Measurements from ENCODE around the gene SLC35F3.

The SLC35F3 gene

DNA sequence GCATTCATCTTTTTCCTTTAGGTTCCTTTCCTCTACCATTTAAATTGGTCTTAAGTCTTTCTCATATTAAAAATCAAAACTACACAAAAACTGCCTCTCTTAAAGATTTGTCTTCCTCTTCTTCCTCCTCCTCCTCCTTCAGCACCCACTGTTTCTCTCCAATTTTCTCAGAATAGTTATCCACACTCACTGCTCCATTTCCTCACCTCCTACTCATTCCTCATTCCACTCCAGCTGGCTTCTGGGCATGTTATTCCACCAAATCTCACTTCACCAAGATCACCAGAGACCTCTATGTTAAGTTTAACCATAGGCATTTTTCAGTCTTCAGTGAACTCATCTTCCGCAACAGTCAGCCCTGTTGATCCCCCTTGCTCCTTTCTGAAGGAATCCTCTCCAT is 173.7 kb downstream of the SLC35F3 start:
- TF ChIP-seq POU2F2 (IDR thresholded peaks at IDR 0.05; ENCODE audit: low read depth, low read length) (no peak), PAX5 (IDR thresholded peaks at IDR 0.05; ENCODE audit: insufficient read depth, low read length, severe bottlenecking) (no peak), POLR2A (IDR thresholded peaks at IDR 0.05; ENCODE audit: low read depth, low read length) (no peak), POLR2AphosphoS5 (IDR thresholded peaks at IDR 0.05; ENCODE audit: low read depth, low read length) (no peak), SPI1 (IDR thresholded peaks at IDR 0.05; ENCODE audit: low read depth, low read length) (no peak), TAF1 (IDR thresholded peaks at IDR 0.05; ENCODE audit: low read depth, low read length) (no peak)
- DNase-seq (ENCODE audit: insufficient read length, low spot score), result no peak
- FAIRE-seq, result no peak

DNA sequence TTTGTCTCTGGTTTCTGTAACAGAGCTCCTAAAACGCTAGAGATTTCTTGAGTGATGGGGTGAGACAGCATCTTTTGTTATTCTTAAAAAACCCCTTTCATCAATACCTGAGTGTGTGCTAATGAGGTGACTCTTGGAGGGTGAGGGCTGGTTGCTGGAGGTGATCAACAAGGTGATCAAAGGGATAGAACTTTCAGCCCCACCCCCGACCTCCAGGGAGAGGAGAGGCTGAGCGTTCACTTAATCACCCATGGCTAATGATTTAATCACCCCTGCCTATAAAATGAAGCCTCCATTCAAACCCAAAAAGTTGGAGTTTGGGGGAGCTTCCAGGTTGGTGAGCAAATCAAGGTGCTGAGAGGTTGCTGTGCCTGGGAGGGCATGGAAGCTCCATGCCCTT is 175.4 kb downstream of the SLC35F3 start:
- TF ChIP-seq POU2F2 (IDR thresholded peaks at IDR 0.05; ENCODE audit: low read depth, low read length), result no peak
- no peak for TF ChIP-seq POLR2A (IDR thresholded peaks at IDR 0.05; ENCODE audit: low read depth, low read length)
- TF ChIP-seq TAF1 (IDR thresholded peaks at IDR 0.05; ENCODE audit: low read depth, low read length), result no peak
- no peak for TF ChIP-seq PAX5 (IDR thresholded peaks at IDR 0.05; ENCODE audit: insufficient read depth, low read length, severe bottlenecking)
- no peak for TF ChIP-seq SPI1 (IDR thresholded peaks at IDR 0.05; ENCODE audit: low read depth, low read length)
- TF ChIP-seq POLR2AphosphoS5 (IDR thresholded peaks at IDR 0.05; ENCODE audit: low read depth, low read length), result no peak
- FAIRE-seq (no peak), DNase-seq (ENCODE audit: insufficient read length, low spot score) (no peak)

DNA sequence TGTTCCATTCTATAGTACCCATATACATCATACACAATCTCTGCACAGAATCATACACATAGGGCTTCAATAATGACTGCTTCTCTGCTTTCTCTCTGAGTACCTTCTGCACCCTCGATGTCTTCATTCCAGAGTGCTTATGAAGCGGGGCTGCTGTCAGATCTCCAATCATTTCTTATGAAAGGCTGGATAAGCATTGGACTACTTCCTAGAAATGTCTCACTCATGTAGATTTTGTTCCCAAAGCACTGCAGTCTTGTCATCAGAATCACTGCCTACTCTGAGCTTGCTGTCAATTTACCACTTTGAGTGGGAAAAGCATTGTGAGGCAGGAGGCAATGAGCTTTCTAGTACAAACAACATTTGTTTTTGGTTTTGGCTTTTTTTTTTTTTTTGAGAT is 179.0 kb downstream of the SLC35F3 start:
- DNase-seq (ENCODE audit: insufficient read length, low spot score) (no peak), FAIRE-seq (no peak)
- TF ChIP-seq SPI1 (IDR thresholded peaks at IDR 0.05; ENCODE audit: low read depth, low read length) (no peak), TAF1 (IDR thresholded peaks at IDR 0.05; ENCODE audit: low read depth, low read length) (no peak), POU2F2 (IDR thresholded peaks at IDR 0.05; ENCODE audit: low read depth, low read length) (no peak), POLR2AphosphoS5 (IDR thresholded peaks at IDR 0.05; ENCODE audit: low read depth, low read length) (no peak), PAX5 (IDR thresholded peaks at IDR 0.05; ENCODE audit: insufficient read depth, low read length, severe bottlenecking) (no peak), POLR2A (IDR thresholded peaks at IDR 0.05; ENCODE audit: low read depth, low read length) (no peak)

DNA sequence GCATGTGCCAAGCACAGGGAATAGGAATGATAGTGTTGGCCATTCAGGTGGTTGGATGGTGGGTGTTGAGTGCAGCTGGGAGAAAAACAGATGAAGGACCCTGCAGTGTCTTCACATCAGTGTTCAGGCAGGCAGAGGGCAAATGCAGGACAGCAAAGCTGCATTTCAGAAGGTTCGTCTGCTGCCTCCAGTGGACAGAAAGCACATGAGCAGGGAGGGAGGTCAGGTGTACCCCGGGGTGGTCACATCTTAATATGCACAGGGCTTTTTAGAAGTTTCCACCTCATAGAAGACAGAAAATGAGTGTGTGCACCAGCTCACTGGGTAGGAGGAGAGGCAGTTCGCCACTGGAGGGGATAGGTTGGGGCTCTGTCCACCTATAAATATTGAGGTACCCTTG is 184.9 kb downstream of the SLC35F3 start:
- no peak for TF ChIP-seq POLR2AphosphoS5 (IDR thresholded peaks at IDR 0.05; ENCODE audit: low read depth, low read length)
- TF ChIP-seq POLR2A (IDR thresholded peaks at IDR 0.05; ENCODE audit: low read depth, low read length), result no peak
- no peak for TF ChIP-seq POU2F2 (IDR thresholded peaks at IDR 0.05; ENCODE audit: low read depth, low read length)
- TF ChIP-seq TAF1 (IDR thresholded peaks at IDR 0.05; ENCODE audit: low read depth, low read length), result no peak
- no peak for TF ChIP-seq SPI1 (IDR thresholded peaks at IDR 0.05; ENCODE audit: low read depth, low read length)
- TF ChIP-seq PAX5 (IDR thresholded peaks at IDR 0.05; ENCODE audit: insufficient read depth, low read length, severe bottlenecking), result no peak
- FAIRE-seq, result no peak

DNA sequence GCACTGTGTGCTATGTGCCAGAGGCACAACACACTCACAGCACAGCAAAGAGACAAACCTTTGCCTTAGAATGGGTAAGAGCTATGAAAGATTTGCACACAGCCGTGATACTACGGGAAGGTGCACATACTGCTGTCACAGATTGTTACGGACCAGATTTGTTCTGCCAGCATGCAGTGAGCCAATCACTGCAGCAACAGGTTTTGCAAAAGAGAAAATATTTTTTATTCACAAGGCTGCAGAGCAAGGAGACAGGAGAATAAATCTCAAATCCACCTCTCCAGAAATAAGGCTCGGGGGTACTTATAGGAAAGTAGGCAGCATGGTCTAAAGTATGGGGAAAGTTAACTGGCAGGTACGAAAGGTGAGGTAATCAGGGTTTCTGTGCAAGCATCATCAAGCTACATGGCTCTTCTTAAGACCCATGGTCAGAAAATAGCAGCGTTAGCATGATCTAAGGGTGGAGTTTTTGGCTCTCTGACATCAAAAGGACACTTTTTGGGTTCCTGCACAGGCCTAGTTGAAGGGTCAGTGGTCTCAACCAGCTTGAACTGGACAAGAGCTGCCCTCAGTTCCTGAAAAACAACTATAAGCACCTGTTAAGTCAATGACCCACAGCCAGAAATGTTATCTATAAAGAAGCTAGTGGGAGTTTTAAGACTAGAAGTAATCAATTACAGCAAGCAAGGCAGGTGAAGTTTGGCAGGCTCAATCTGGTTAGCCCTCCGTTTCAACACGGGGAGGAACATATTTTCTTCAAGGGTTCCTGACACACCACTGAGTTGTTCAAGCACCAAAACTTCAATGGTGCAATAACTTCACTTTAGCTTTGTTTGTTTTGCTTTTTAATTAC is 186.0 kb downstream of the SLC35F3 start:
- TF ChIP-seq PAX5 (IDR thresholded peaks at IDR 0.05; ENCODE audit: insufficient read depth, low read length, severe bottlenecking) (no peak), TAF1 (IDR thresholded peaks at IDR 0.05; ENCODE audit: low read depth, low read length) (no peak), POLR2AphosphoS5 (IDR thresholded peaks at IDR 0.05; ENCODE audit: low read depth, low read length) (no peak), POU2F2 (IDR thresholded peaks at IDR 0.05; ENCODE audit: low read depth, low read length) (no peak), POLR2A (IDR thresholded peaks at IDR 0.05; ENCODE audit: low read depth, low read length) (no peak), SPI1 (IDR thresholded peaks at IDR 0.05; ENCODE audit: low read depth, low read length) (no peak)
- no peak for DNase-seq (ENCODE audit: insufficient read length, low spot score)
- no peak for FAIRE-seq

More for the DNA sequence above, 184.9 kb downstream of the SLC35F3 start:
- DNase-seq (ENCODE audit: insufficient read length, low spot score), result no peak

DNA sequence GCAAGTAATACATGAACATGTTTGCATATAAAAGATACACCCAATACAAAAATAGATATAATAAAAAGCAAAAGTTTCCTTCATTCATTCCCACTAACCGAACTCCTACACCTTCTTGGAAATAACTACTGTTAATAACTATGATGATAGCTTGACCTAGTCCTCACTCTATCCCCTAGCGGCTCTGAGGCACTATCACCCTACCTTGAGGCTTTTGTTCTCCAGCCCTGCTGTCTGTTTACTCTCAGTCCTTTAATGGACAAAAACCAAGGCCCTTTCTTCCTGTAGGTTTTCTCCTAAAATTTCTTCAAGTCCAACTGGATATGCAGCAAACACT is 186.6 kb downstream of the SLC35F3 start:
- DNase-seq (ENCODE audit: insufficient read length, low spot score), result no peak
- no peak for FAIRE-seq
- TF ChIP-seq POLR2A (IDR thresholded peaks at IDR 0.05; ENCODE audit: low read depth, low read length), result no peak
- TF ChIP-seq PAX5 (IDR thresholded peaks at IDR 0.05; ENCODE audit: insufficient read depth, low read length, severe bottlenecking), result no peak

DNA sequence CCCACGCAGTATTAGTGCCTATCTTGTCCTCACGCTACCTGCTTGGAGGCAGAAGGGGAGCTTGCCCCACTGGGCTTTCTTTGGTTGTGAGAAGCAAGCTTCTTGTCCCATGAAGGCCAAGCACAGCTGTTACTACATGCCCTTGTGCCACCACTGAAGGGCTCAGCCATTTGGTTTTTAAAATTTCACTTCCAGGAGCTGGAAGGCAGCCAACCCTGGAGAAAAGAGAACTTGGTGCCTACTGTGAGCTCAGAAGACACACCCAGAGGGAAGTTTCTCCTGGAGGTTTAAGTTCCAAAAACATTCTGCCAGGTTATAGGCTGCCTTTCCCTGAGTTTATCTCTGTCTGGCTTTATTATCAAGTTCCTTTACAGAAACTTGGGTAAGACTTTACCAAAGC is 187.4 kb downstream of the SLC35F3 start:
- FAIRE-seq (no peak), DNase-seq (ENCODE audit: insufficient read length, low spot score) (no peak)
- TF ChIP-seq SPI1 (IDR thresholded peaks at IDR 0.05; ENCODE audit: low read depth, low read length) (no peak), POU2F2 (IDR thresholded peaks at IDR 0.05; ENCODE audit: low read depth, low read length) (no peak), TAF1 (IDR thresholded peaks at IDR 0.05; ENCODE audit: low read depth, low read length) (no peak), POLR2A (IDR thresholded peaks at IDR 0.05; ENCODE audit: low read depth, low read length) (no peak), PAX5 (IDR thresholded peaks at IDR 0.05; ENCODE audit: insufficient read depth, low read length, severe bottlenecking) (no peak), POLR2AphosphoS5 (IDR thresholded peaks at IDR 0.05; ENCODE audit: low read depth, low read length) (no peak)

DNA sequence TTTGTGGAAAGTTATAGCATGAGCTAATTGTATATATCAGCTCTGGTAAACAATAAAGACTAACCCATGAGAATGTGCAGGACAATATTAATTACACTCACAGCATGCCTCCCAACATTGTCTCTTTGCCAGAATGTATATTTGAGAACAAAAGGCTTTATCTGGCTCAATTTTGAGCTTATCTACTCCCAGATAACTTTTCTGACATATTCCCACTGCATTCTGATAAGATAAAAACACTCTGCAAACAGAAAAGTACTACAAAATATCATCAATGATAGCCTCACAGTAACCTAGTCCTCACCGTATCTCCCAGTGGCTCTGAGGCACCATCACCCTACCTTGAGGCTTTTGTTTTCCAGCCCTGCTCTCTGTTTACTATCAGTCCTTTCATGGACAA is 188.6 kb downstream of the SLC35F3 start:
- no peak for TF ChIP-seq TAF1 (IDR thresholded peaks at IDR 0.05; ENCODE audit: low read depth, low read length)
- no peak for TF ChIP-seq POLR2A (IDR thresholded peaks at IDR 0.05; ENCODE audit: low read depth, low read length)
- TF ChIP-seq PAX5 (IDR thresholded peaks at IDR 0.05; ENCODE audit: insufficient read depth, low read length, severe bottlenecking), result no peak
- no peak for TF ChIP-seq POLR2AphosphoS5 (IDR thresholded peaks at IDR 0.05; ENCODE audit: low read depth, low read length)
- TF ChIP-seq SPI1 (IDR thresholded peaks at IDR 0.05; ENCODE audit: low read depth, low read length), result no peak
- no peak for TF ChIP-seq POU2F2 (IDR thresholded peaks at IDR 0.05; ENCODE audit: low read depth, low read length)
- no peak for DNase-seq (ENCODE audit: insufficient read length, low spot score)
- no peak for FAIRE-seq

DNA sequence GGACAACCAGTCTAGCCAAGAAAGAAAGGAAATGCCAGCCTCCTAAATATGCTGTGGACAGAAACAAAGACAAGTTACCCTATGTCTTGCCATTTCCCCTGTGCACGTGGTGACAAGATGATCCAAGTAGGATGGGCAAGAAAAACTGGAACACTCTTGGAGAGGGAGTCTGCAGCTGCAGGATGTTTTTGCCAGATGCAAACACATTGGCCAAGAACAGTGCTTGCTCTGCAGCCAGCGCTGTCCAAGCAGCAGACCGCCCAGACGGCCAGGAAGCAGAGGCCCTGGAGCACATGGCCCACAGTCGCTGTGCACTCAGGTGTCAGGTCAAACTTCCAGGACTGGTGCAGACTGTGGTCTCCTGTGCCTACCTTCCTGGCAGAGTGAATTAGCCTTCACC is 189.3 kb downstream of the SLC35F3 start:
- FAIRE-seq, result no peak
- TF ChIP-seq SPI1 (IDR thresholded peaks at IDR 0.05; ENCODE audit: low read depth, low read length), result no peak
- TF ChIP-seq TAF1 (IDR thresholded peaks at IDR 0.05; ENCODE audit: low read depth, low read length), result no peak
- TF ChIP-seq POLR2AphosphoS5 (IDR thresholded peaks at IDR 0.05; ENCODE audit: low read depth, low read length), result no peak
- TF ChIP-seq POLR2A (IDR thresholded peaks at IDR 0.05; ENCODE audit: low read depth, low read length), result no peak
- no peak for TF ChIP-seq POU2F2 (IDR thresholded peaks at IDR 0.05; ENCODE audit: low read depth, low read length)
- no peak for DNase-seq (ENCODE audit: insufficient read length, low spot score)

DNA sequence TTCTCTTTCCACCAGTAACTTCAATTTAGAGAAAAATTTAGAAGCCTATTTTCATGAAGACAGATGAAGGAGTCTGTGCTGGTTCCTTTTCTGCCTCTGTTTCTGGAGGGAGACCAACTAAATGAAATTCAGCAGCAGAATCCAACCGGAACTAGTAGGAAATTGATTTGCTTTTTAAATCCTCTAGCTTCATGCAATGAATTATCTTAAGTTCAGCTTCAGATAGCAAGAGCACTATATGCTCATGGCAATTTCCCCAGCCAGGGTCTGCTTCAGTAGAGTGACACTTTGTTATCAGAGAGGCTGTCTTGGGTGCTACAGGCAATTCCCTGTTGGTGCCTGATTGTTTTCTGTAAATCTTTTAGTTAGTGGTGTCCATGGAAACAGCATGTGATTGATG is 189.7 kb downstream of the SLC35F3 start:
- TF ChIP-seq POLR2AphosphoS5 (IDR thresholded peaks at IDR 0.05; ENCODE audit: low read depth, low read length) (no peak), TAF1 (IDR thresholded peaks at IDR 0.05; ENCODE audit: low read depth, low read length) (no peak), POLR2A (IDR thresholded peaks at IDR 0.05; ENCODE audit: low read depth, low read length) (no peak), PAX5 (IDR thresholded peaks at IDR 0.05; ENCODE audit: insufficient read depth, low read length, severe bottlenecking) (no peak), SPI1 (IDR thresholded peaks at IDR 0.05; ENCODE audit: low read depth, low read length) (no peak), POU2F2 (IDR thresholded peaks at IDR 0.05; ENCODE audit: low read depth, low read length) (no peak)
- DNase-seq (ENCODE audit: insufficient read length, low spot score) (no peak), FAIRE-seq (no peak)

Measured in GM12891 (cell line).